ENCODE measurements around the gene SLIT1.

GRCh38 chr10:97119058-97119745, 66.6 kb downstream of the SLIT1 start:
- TF ChIP-seq ISL1 (CRISPR knock-in tag; IDR thresholded peaks at IDR 0.05) (no peak), PATZ1 (CRISPR knock-in tag; IDR thresholded peaks at IDR 0.05; ENCODE audit: borderline replicate concordance) (no peak)
